Activated B cell treated with CpG ODN at 0.5 μM for 24 hours (primary cell): ENCODE results near the gene REV3L. TPM values are rescaled to one million over a fixed set of nuclear protein-coding genes. Genes with fewer than 3 reads are reported as not detected.

Experiments
- ATAC-seq: fragments of 200-7000 bp; cut with Tn5 transposase; one replicate; pipeline ENCODE4 v1.10.0; 2021; ENCODE audit warnings: low read depth, mild to moderate bottlenecking, moderate library complexity
- CTCF ChIA-PET: fragments of 350-600 bp; sonication (Branson Sonifier 250); formaldehyde crosslinking; loops from one replicate; lab custom pipeline; 2021; ENCODE audit warnings: antibody characterized with exemption; lab: Charles Lee
- POLR2A ChIA-PET: fragments of 350-600 bp; sonication (Branson Sonifier 250); formaldehyde crosslinking; loops from one replicate; lab custom pipeline; 2021; ENCODE audit warnings: antibody characterized with exemption; lab: Charles Lee
- DNase-seq: peaks from one replicate; pipeline ENCODE4 v3.0.0; 2022
- H3K27ac Mint-ChIP-seq: one replicate; pipeline ENCODE4 v1.8.0; 2020; ENCODE audit warnings: mixed read lengths
- H3K27me3 Mint-ChIP-seq: one replicate; pipeline ENCODE4 v1.8.0; 2021; ENCODE audit warnings: mixed read lengths
- H3K36me3 Mint-ChIP-seq: one replicate; pipeline ENCODE4 v1.8.0; 2021; ENCODE audit warnings: low read depth, mixed read lengths
- H3K4me1 Mint-ChIP-seq: one replicate; pipeline ENCODE4 v1.8.0; 2021; ENCODE audit warnings: mixed read lengths
- H3K4me3 Mint-ChIP-seq: one replicate; pipeline ENCODE4 v1.8.0; 2020; ENCODE audit warnings: mild to moderate bottlenecking, mixed read lengths
- H3K9me3 Mint-ChIP-seq: one replicate; pipeline ENCODE4 v1.8.0; 2020; ENCODE audit warnings: mixed read lengths
- CTCF ChIP-seq: fragments of 200-600 bp; IDR thresholded peaks from one replicate; pipeline ENCODE4 v1.8.0; 2022; ENCODE audit warnings: antibody characterized with exemption, mild to moderate bottlenecking
- intact Hi-C: fragments of 100-400 bp; cut with micrococcal nuclease; formaldehyde crosslinking; loops from one replicate; pipeline ENCODE4 v1.15.1; 2024
- total RNA-seq: library from RNA; stranded (reverse); gene quantifications from 2 replicates; pipeline ENCODE4 v1.2.3, GENCODE V29; 2022

The REV3L gene
- total RNA-seq, 1 donor from 2014 or later, result 20.0 TPM

- Mint-ChIP-seq H3K4me1 (peaks cover 15% of the 10 kb centered on the region), H3K36me3 (peaks cover 10% of the 10 kb centered on the region), H3K27me3 (no peaks in the 10 kb centered on the region), H3K27ac (no peak overlapping the region), H3K4me3 (no peak overlapping the region), H3K9me3 (no peaks in the 10 kb centered on the region)
- no peak for ATAC-seq
- ChIA-PET POLR2A (no interaction called here), CTCF (interaction anchor here (0.8 kb wide), 1 partner anchor 14 kb away, joined by 3 read pairs; no protein-coding TSS in a partner anchor)
- no peak for DNase-seq
- intact Hi-C loops, result no loop called here
- TF ChIP-seq CTCF, result no peak
These were observed 9.5 kb upstream of the REV3L start for GRCh38 chr6:111492499-111492898.

GRCh38 chr6:111490067-111490466 lies 7.0 kb upstream of the REV3L start:
- DNase-seq, result no peak

GRCh38 chr6:111487661-111488060 lies 4.6 kb upstream of the REV3L start:
- no peak for TF ChIP-seq CTCF
- DNase-seq (no peak), ATAC-seq (no peak)
- no peaks in the 10 kb centered on the region for H3K9me3 Mint-ChIP-seq
- peak overlapping the region; percentile 77 for H3K27ac Mint-ChIP-seq
- H3K36me3 Mint-ChIP-seq, result peaks cover 21% of the 10 kb centered on the region
- intact Hi-C loops, result loop anchor here (10.0 kb wide), 1 partner anchor 357 kb away; no protein-coding TSS in a partner anchor
- no peak overlapping the region for H3K4me3 Mint-ChIP-seq
- H3K4me1 Mint-ChIP-seq, result peaks cover 23% of the 10 kb centered on the region
- ChIA-PET CTCF (interaction anchor here (1.8 kb wide), 1 partner anchor 229 kb away, joined by 7 read pairs; a partner anchor contains a TSS), POLR2A (interaction anchor here (1.3 kb wide), 1 partner anchor 229 kb away, joined by 7 read pairs; a partner anchor contains a TSS)
- no peaks in the 10 kb centered on the region for H3K27me3 Mint-ChIP-seq

More at GRCh38 chr6:111490067-111490466, 7.0 kb upstream of the REV3L start:
- no peak for ATAC-seq
- no peaks in the 10 kb centered on the region for H3K9me3 Mint-ChIP-seq
- CTCF ChIA-PET, result interaction anchor here (2.2 kb wide), 1 partner anchor 12 kb away, joined by 5 read pairs; no protein-coding TSS in a partner anchor
- H3K4me3 Mint-ChIP-seq, result no peak overlapping the region
- H3K4me1 Mint-ChIP-seq, result peaks cover 16% of the 10 kb centered on the region
- TF ChIP-seq CTCF, result no peak
- POLR2A ChIA-PET, result interaction anchor here (0.6 to 0.7 kb wide), 2 partner anchors 537 to 595 kb away, joined by 3 to 11 read pairs; no protein-coding TSS in a partner anchor
- H3K27ac Mint-ChIP-seq, result no peak overlapping the region
- H3K27me3 Mint-ChIP-seq, result no peaks in the 10 kb centered on the region
- H3K36me3 Mint-ChIP-seq, result peaks cover 12% of the 10 kb centered on the region
- intact Hi-C loops, result no loop called here

GRCh38 chr6:111486921-111487320 lies 3.9 kb upstream of the REV3L start:
- intact Hi-C loops, result loop anchor here (10.0 kb wide), 1 partner anchor 358 kb away; no protein-coding TSS in a partner anchor
- no peaks in the 10 kb centered on the region for H3K9me3 Mint-ChIP-seq
- CTCF ChIA-PET, result interaction anchor here (1.8 kb wide), 1 partner anchor 228 kb away, joined by 7 read pairs; a partner anchor contains a TSS
- H3K27ac Mint-ChIP-seq, result peak overlapping the region; percentile 16
- no peaks in the 10 kb centered on the region for H3K27me3 Mint-ChIP-seq
- POLR2A ChIA-PET, result interaction anchor here (1.3 kb wide), 1 partner anchor 228 kb away, joined by 7 read pairs; a partner anchor contains a TSS
- TF ChIP-seq CTCF, result no peak
- no peak overlapping the region for H3K4me3 Mint-ChIP-seq
- peaks cover 25% of the 10 kb centered on the region for H3K4me1 Mint-ChIP-seq
- ATAC-seq, result no peak
- DNase-seq, result no peak
- peaks cover 22% of the 10 kb centered on the region for H3K36me3 Mint-ChIP-seq

- Mint-ChIP-seq H3K4me3 (no peak overlapping the region), H3K36me3 (peaks cover 22% of the 10 kb centered on the region), H3K9me3 (no peaks in the 10 kb centered on the region), H3K27ac (no peak overlapping the region), H3K27me3 (no peaks in the 10 kb centered on the region), H3K4me1 (peaks cover 29% of the 10 kb centered on the region)
- intact Hi-C loops, result loop anchor here (10.0 kb wide), 1 partner anchor 358 kb away; no protein-coding TSS in a partner anchor
- ATAC-seq (no peak), DNase-seq (no peak)
- ChIA-PET CTCF (interaction anchor here (1.8 kb wide), 1 partner anchor 227 kb away, joined by 7 read pairs; a partner anchor contains a TSS), POLR2A (interaction anchor here (1.3 kb wide), 1 partner anchor 227 kb away, joined by 7 read pairs; a partner anchor contains a TSS)
- TF ChIP-seq CTCF, result no peak
These were observed 3.5 kb upstream of the REV3L start for GRCh38 chr6:111486475-111486874.
